Stimulated activated CD8-positive, alpha-beta memory T cell treated with anti-CD3 and anti-CD28 coated beads, Interleukin-12 subunit alpha, Interleukin-12 subunit beta, amount 100 ng/mL, for 4 hours (primary cell): Measurements from ENCODE around the gene CAMK2G.

Experiments used
- DNase-seq: peaks from one replicate; pipeline ENCODE4 v3.0.0-alpha.2; 2020; ENCODE audit warnings: low read depth

CAMK2G gene

DNA sequence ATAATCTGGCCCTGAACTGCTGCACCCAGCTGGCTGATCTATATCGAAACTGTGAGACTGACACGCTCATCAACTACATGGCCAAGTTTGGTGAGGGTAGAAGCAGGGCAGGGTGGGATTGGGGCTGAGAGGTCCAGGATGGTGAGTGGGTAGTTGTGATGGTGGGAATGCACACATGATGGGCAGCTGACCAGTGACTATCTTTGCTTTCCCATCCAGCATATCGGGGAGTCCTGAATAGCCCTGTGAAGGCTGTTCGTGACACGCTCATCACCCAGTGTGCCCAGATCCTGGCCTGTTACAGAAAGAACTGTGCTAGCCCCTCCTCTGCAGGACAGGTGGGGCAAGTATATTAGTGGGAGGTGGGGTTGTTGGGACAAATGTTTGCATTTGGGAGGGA, 105.0 kb downstream of the CAMK2G start:
- no peak for DNase-seq

DNA sequence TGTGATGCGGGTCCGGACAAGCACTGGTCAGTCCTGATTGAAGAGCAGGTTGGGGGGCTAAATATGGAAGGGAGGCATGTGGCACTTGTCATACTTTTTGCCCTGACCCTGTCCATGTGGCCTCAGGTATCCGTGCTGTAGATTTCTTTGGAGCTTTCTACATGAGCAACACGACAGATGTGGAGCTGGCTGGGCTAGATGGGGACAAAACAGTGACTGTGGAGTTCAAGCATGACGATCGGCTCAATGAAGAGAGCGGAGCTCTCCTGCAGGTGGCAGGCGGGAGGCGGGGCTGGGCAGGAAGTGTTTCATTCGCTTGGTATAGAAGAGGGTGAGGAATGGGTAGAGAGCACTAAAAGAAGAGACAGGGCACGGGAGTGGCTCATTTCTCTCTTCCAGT, 105.5 kb downstream of the CAMK2G start:
- no peak for DNase-seq

DNA sequence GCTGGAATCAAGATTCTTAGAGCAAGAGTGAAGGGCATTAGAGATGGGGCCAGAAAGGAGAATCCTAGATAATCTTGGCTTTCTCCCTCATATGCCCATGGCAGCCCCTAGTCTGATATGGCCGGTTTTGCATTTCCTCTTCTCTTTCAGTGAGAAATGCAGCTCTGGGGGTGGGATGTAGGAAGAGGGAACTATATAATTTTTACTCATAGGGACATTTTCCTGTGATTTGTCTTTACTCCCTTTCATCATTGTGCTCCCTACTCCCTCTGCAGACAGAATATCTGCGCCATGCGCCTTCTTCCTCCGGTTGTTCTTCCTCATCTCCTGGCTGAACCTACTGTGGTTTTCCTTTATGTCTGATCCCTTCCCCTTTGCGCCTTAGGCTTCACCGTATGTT, 109.3 kb downstream of the CAMK2G start:
- no peak for DNase-seq

DNA sequence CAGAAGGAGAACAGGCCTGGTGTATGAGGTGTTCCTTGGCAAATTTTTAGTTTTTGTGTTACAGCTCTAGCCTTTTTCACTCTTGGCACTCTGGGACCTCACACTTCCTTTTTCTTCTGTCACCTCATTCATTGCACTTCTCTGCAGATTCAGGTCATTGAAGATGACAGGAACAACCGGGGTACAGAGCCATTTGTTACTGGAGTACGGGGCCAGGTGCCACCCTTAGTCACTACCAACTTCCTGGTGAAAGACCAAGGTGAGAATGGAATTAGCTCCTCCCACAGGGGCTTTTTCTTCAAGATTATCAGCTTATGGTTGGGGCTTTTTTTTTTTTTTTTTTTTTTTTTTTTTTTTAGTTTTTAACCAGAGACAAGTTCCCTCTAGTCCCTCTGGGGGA, 111.0 kb downstream of the CAMK2G start:
- no peak for DNase-seq

DNA sequence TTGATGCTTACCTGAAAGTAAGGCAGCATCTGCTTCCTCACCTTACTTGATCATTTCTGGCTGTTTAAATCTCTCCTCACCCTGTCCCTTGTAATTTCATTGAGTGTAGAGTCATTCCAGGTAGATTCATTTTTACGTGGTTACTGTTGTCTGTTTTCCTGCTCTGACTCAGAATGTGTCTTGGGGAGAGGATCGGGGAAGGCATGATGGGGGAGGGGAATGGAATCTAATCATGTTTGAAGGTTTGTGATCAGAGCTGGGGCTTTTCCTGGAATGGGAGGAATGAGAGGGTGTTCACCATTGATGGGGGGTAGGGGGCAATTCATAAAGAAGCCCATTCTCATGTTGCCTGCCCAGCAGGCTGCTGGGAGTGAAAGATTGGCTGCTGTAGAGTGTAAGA, 111.4 kb downstream of the CAMK2G start:
- DNase-seq = no peak
